Inflammatory macrophage treated with lipopolysaccharide for 4 hours (primary cell): ENCODE data around the gene FOXF2.
A peak's percentile ranks its signal among the peaks of the same experiment; 100 is the strongest.

Source experiments
- DNase-seq: peaks from one replicate; pipeline ENCODE4 v3.0.0-alpha.2; 2020

FOXF2 gene

DNA sequence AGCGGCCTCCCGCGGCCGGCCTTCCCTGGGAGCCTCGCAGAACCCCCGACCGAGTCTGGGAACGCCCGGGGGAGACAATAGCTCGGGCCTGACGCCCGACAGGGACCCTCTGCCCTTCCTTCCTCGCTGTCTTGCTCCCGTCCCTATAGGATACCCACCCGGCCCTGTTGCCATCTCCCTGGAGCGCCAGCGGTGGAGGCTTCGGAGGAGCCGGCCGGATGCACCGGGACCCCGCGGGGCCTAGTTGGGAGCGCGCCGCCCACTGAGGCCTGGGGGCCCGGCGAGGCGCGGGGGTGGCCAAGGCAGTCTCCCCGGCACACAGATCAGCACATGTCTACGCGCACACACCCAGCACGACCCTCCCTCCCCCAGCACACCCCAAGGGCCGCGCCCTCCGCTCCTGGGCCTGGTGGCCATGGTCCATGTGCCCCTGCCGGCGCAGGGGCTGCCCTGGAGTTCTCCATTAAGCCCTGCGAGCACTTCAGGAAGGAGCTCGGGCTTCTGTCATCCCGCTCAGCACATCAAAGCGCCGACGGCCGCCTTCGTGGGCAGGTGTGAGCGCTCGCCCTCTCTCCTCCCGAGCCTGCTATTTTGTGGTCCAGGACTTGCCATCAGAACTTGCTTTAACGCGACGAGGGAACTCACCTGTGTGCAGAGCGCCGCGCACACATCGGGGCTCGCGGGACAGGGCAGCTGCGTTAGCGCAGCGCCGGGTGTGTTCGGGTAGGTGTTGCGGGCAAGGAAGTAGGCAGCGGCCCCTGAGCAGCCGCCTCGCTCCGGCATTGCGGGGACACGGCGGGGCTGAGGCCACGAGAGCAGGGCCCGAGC, 3.7 kb downstream of the FOXF2 start:
- DNase-seq: no peak

DNA sequence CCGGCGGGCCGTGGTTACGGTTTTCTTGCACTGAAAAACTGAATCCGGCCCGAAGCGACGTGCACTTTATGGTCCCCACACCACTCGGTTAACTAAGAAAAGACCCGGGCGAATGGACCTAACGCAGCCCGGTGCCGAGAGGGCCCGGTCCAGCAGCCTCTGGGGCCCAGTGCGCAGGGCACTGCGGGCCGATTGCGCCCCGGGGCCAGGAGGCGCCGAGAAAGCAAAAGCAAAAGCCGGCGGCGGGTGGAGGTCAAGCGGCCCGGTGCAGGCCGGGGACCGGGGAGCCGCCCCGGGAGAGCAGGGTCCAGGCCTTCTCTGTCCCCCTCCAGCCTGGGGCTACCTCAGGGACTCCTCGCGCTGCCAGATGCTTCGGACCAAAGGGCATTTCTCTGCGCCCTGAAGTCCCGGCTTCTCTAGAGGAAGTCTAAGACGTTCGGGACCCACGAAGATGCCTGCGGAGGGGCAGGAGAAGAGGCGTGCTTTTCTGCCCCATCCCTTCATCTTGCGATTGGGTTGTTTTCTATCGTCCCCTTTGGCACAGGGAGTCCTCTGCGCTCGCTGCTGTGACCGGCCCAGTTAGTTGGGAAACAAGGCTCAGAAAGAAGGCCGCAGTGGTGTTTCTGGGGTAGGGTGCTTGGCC, 4.4 kb downstream of the FOXF2 start:
- no peak for DNase-seq

DNA sequence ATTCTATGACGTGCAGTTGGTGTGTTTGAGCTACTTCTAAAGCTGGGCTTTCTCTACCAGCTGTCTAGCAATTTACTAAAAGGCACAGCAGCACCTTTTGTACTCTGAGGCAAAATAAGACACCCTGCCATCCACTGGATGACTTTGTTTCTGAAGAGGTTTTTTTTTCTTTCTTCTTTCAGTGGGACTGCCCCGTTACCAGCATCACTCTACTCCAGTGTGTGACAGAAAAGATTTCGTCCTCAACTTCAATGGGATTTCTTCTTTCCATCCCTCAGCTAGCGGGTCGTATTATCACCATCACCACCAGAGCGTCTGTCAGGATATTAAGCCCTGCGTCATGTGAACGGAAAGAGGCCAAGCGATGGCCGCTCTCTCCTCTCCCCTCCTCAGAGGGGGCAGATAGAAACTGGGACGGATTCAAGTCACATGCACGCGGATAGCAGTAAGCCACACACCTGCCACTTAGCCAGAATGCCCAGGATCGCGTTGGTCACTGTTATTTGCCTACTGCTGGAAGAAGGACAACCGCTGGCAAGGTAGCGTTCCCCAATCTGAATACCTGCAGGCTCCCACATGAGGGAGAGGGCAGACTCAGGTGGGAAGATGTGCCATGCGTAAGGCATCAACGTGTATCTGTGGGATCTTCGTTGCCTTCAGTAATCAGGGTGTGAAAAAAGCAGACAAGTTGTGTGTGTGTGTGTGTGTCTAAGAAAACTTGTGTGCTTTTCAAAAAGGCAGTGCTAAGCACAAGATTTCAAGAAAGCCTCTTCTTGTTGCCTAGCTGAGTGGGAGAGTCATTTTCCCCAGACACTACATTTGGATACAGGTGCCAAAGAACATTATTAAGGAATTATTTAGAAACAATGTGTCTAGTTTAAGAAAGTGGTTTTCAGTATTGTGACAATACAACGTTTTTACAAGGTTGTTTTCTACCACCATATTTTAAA, 5.4 kb downstream of the FOXF2 start:
- no peak for DNase-seq

DNA sequence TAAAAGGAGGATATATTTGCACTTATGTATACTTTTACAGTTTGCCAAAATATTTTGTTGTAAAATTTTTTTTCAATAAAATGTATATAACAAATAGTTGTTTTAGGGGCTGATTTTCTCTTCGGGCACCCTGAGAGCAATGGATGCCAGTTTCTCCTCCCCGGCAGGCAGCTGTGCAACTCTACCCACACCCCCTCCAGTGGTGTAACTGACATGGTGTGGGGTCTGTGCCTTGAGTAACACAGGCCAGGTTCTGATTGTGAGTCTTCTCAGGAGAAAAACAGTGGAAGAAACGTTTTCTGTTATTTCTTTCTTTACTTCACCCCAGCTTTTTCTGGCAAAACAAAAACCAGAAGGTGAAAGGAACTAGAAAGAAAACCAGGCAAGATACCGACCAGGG, 6.1 kb downstream of the FOXF2 start:
- no peak for DNase-seq

DNA sequence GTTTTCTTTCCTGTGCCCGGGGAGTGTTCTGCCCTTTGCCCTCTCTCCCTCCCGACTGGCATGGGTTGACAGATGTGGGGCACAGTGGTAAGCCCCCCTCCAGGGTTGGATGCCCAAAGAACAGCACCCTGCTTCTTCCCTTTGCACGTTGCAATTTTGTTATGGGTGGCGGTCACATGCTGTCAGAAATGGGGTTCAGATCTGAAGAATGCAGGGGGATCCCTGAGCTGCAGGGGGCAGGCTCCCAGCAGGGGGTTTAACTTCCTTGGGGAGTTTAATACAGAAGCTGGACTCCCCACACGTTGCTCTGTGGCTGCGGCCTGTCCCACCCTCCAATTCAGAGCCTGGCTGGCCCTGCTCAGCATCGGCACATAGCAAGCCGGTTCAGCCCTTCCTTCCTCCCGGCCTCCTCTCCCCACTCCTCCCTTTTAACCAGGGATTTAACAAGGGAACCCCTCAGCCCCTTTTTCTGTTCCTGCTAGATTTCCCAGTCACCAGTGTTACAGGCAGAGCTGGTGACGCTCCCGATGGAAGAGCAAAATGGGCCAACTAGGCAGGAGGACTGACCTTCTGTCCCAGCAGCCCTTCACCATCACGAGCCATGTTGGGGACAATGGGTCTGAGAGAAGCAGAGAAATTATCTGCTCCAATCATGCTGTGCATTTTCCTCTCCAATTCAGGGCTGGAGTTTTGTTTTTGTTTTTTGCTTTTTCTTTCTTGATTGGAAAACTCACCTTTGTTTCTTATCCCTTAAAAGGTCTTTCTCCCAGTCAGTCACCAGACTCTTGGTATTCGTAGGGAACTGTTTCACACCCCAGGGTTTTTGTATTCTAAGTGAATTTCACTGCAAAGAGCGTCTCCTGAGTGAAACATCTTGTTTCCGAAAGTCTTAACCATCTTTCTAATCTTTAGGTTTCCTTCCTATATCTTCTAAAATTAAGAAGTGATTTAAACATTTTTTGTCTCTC, 6.8 kb downstream of the FOXF2 start:
- DNase-seq: no peak

DNA sequence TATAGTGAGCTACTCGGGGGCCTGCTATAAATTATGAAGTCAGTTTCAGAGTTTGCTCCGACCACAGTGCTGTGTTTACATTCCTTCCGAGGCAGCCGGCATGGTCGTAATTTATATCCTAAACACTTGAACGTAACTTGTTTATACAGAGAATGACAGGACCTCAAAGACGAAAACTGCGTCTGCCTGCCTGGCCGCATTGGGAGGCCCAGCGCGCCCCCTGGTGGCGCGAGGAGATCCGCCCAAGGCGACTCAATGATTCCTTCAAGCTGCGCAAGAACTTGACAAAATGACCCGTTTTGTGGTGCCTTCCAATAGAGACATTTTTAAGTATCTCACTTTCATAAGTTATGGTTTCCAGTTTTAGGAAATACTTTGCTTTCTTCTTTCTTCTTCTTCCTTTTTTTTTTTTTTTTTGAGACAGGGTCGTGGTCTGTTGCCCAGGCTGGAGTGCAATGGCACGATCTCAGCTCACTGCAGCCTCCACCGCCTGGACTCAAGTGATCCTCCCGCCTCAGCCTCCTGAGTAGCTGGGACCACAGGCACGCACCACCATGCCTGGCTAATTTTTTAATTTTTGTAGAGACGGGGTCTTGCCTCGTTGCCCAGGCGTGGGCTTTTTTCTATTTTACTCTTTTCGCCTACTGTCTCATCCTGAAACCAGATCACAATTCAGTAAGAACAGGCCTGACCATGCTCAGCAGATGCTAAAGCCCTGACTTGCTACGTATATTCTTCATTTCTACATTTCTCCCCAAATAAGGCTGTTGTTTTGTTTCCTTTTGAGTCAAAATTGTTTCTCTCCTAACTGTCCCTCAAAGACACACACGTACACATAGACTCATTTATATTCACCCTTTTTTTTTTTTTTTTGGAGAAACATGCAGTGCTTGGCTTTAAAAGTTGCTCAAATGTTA, 7.8 kb downstream of the FOXF2 start:
- DNase-seq: peak; percentile 72

DNA sequence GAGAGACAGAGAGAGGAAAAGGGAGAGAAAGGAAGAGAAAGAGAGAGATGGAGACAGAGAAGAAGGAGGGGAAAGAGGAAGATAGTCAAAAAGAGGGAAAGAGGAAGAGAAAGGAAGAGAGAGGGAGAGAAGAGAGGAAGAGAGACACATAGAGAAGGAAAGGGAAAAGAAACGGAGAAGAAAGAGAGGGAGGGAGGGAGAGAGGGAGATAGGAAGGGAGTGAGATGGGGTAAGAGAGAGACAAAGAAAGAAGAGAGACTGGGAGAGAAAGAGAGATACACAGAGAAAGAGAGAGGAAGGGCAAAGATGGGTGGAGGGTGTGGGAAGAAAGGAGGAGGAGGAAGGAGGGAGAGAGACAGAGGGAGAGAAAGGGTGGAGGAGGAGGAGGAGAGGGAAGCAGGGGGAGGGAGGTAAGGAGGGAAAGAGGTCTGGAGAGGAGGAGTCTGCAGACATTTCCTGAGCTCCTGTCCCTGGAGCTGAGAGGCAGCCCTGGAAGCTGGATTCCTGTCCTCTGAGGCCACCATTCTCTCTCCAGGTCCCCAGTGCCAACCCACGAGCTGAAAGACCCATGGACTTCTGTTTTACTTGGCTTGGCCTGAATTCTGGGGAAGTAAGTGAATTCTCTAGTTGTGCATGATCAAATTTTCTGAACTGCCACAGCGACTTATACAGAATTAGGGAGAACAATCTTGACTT, 9.9 kb downstream of the FOXF2 start:
- DNase-seq: no peak

DNA sequence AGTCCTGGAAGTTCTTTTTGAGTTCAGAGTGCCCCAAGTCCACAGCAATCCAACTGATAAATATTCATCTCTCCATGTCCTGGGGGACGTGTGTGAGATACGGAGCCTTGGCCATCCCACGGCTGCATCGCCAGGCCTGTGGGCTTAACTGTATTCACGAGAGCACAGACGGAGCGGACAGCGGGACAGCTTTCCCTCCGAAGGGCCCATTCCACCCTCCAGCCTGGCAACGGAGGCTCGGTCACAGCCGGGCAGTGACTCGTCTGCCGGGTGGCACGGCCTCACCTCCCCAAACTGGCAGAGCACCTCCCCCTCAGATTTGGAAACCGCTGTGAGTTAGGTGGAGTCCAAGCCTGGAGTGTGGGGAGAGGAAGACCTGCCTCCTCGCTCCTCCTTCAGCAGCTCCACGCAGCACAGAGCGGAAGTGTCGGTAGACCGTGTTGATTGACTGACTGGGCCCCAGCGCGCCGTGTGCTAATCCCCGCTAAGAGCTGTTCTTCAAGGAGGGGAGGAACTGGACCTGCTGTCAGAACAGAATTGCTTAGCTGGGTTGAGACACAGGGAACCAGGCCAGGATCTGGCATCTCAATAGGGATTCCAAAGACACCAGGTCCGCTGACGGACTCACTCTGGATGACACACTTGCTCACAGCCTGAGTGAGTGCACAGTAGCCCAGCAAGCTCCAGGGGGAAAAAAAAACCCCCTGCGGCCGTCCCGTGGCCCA, 10.9 kb downstream of the FOXF2 start:
- no peak for DNase-seq

DNA sequence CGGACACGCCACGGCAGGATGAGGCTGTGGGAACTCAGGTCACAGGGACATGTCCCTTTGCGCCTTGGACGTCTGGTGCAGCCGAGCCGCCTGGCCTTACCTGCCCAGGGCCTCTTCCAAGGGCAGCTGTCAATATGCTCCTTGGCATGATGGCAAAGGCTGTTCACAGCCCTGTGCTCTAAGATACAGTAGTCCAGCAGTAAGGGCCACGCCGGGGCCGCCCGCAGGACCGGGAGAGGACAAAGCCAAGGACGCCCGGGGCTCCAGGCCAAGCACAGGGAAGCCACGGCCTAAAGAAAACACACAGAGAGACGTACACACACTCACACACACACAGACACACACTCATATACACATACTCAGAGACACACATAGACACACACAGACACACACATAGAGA, 13.0 kb downstream of the FOXF2 start:
- no peak for DNase-seq

DNA sequence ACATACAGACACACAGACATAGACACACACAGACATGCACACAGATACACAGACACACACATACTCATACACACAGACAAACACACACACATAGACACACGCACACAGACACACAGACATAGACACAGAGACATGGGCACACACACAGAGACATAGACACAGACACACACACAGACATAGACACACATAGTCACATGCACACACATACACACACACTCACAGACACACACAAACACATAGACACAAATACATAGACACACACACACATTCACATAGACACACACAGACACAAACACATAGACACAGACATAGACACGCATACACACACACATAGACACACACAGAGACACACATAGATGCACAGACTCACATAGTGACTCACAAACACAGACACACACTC, 13.5 kb downstream of the FOXF2 start:
- no peak for DNase-seq

DNA sequence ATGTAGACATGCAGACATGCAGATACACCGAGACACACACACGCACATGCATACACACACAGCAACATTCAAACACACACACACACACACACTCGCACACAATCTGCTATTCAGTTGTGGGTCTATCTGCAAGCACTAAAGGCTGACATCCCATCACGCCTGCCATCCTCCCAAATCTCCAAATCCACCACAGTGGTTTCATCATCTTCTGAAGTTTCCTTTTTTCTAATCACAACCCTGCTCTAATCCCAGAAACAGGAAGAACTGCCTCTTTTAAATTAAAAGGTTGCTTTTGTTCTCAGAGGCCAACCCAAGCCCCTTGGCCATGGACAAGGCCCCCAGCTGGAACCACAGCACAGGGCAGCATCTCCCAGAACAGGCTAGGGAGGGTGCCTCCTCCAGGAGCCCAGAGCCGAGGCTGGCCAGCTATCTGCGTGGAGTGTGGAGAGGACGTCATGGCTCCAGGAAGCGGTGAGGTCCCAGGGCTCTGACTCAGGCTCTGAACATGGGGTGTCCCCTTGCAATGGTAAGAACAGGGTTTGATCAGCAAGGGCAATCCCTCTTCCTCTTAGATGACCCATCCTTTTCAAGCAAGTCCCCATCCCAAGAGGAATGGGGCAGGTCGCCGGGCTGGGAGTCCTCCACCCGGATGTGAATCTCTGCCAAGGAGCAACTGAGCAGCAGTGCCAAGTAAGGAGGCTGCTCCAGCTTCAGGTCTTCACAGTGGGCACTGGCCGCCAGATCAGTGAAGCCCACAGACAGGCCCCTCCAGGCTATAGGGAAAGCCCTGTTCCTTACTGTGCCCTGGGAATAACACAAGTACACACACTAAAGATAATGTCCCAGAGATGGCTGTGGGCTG, 14.7 kb downstream of the FOXF2 start:
- DNase-seq: peak; percentile 61

DNA sequence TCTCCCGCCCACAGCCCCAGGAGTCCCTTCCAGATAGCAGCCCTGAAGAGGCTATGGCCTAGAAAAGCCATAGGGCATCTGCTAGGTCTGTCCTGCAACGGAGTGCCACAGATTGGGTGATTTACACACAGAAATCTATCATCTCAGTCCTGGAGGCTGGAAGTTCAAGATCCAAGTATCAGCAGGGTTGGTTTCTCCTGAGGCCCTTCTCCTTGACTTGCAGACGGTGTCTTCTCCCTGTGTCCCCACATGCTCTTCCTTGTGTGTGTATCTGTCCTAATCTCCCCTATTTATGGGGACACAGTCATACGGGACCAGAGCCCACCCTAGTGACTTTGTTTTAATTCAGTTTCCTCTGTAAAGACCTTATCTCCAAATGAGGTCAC, 15.3 kb downstream of the FOXF2 start:
- no peak for DNase-seq

DNA sequence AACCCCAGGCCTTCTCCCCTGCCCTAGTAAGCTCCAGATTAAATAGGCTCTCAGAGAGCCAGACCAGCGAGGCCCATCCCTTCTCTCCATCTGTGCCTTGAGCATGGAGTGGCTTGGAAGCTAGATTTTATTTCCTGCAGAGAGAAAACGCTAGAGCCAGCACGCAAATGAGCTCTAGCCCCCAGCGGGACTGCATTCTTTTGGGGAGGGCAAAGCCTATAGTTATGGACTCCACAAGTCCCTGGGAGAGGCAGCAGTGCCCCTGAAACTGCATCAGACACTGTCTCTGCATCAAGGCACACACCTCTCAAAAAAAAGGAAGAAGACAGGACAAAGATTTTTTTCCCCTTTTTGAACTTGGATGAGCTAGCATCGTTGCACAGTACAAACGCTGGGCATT, 15.8 kb downstream of the FOXF2 start:
- no peak for DNase-seq

DNA sequence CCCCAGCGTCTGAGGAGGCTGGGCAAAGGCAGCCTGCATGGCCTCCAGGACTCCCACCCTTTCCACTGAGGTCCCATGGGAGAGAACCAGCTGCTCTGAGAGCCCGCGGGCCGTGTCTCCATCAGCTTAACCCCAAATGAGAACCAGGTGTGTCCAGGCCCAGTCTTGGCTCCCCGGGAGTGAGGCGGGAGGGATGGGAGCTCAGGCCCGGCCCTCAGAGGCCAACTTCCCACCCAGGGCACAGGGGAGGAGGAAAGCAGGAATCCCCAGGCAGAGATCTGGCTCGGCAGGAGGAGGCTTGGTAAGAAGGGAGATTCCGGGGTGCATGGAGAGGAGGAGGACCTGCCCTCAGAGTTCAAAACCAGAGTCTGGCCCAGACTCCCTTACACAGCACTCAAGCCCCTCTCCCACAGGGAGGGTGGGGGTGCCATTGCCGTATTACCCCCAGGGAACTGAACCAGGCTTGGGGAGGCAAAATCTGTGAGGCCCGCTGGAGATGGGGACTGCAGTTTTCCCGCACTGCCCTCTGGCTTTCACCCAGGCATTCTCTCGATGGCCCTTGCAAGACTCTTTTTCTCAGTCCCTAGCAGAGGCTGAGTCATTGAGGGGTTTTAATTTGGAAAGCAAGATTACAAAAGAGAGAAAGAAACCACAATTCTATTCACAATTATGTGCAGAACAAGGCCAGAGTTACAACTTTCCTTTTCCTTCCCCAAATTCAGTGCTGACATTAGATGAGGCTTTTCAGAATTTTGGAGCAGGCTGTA, 17.1 kb downstream of the FOXF2 start:
- peak; percentile 62 for DNase-seq

DNA sequence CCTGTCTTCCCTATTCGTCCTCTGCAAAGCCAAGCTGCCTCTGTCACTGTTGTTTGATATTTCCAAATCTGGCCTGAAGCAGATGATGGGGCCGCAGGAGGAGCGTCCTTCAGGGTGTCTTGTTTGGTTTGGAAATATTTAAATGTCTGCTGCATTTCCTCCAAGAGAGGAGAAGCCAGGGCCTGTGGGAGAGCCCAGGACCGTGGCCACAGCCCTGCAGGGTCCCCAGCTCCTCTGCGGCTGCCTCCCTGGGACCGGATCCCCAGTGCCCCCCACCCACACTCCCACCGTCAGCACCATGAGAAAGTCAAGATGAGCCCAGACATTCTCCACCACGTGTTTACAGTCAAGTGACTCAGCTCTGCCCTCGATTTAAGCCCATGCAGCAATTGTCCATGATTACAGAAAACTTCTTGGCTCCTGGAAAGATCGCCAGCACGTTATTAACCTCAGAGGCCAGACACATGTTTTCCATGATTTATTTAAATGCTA, 18.2 kb downstream of the FOXF2 start:
- DNase-seq: peak; percentile 3

DNA sequence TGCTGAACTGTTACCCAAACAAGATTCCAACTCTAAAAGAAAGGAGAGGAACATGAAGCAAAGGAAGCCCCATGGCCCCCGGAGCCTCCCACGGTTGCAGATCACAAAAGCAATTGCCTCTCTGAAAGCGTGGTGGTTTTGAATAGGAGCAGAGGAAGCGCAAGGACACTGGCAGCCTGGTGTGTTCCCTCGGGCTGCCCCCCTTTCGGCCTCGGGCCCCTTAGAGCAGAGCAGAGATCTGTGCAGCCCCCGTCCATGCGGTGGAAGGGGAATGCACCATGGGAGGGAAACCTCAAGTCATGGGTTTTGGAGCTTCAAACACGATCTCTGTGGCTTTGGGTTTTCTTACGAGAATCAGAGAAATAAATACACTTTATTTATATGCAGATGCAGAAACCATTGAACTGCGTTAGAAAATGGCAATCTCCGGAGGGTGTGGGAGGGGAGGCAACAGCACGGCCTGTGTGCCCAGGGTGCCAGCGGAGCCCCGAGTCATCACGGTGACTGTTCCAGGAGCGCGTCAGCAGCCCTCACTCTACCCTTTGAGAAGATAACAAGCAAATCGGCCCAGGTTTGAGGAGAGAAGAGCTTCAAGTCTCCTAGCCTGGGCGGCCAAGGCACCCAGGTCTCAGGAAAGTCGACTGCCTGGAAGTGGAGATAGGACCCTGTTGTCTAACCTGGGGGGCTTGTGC, 20.5 kb downstream of the FOXF2 start:
- no peak for DNase-seq

DNA sequence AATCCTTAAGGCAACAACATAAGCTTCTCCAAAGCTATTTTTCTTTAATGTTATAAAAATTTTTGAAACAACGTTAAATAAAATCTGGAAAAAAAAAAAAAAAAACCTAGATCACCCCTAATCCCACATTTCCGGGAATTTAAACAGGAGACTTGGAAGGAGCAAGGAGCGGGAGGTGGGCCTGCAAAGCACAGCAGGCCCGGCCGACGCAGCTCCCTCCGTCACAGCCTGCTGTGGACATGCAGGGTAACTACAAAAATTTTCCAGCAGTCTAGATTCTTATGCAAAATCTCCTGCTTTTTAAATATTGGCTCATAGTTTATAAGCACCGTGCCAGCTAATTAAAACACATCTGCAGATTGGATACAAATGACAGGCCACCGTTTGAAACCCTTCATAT, 23.5 kb downstream of the FOXF2 start:
- no peak for DNase-seq
